Inferior parietal cortex (tissue), 1 donor: ENCODE measurements around the gene CTR9.
"Not testable (repeated sequence)": the region's sequence is repeated elsewhere in the genome, so short reads cannot be mapped to it uniquely, and the experiment has no call there.

Experiments used
- DNase-seq: peaks from one replicate; pipeline ENCODE4 v3.0.0-alpha.2; 2016; ENCODE audit errors: extremely low spot score

CTR9 gene

GRCh38 chr11:10822491-10822890 is 71.4 kb downstream of the CTR9 start:
- DNase-seq: not testable (repeated sequence)

- no peak for DNase-seq
Measured at GRCh38 chr11:10823152-10823579, 72.1 kb downstream of the CTR9 start.

GRCh38 chr11:10824888-10825287 is 73.8 kb downstream of the CTR9 start:
- no peak for DNase-seq

GRCh38 chr11:10828402-10828801 is 77.4 kb downstream of the CTR9 start:
- no peak for DNase-seq

DNA sequence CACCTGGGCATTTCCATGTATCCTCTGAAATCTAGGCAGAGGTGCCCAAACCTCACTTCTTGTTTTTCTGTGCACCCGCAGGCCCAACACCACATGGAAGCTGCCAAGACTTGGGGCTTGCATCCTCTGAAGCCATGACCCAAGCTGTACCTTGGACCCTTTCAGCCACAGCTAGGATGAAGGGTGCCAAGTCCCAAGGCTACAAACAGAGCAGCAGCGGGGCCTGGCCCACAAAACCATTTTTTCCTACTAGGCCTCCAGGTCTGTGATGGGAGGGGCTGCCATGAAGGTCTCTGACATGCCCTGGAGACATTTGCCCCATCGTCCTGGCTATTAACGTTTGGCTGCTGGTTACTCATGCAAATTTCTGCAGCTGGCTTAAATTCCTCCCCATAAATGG is 78.1 kb downstream of the CTR9 start:
- DNase-seq: no peak
